Neural crest cell (in vitro differentiated cells): Measurements from ENCODE around the gene MIPOL1. TPM values are rescaled to one million over a fixed set of nuclear protein-coding genes. Genes with fewer than 3 reads are reported as not detected.

Experiments used
- DNase-seq: peaks from one replicate; pipeline ENCODE4 v3.0.0; 2021; ENCODE audit warnings: low read depth, mixed read lengths, low spot score
- H3K27ac Mint-ChIP-seq: one replicate; pipeline ENCODE4 v1.8.0; 2021; ENCODE audit warnings: mild to moderate bottlenecking, mixed read lengths; ENCODE audit not compliant: unreplicated experiment
- H3K27me3 Mint-ChIP-seq: 2 replicates; pipeline ENCODE4 v1.8.0; 2021; ENCODE audit warnings: low read depth, mild to moderate bottlenecking, mixed read lengths
- H3K36me3 Mint-ChIP-seq: 2 replicates; pipeline ENCODE4 v1.8.0; 2021; ENCODE audit warnings: low read depth, mild to moderate bottlenecking, mixed read lengths
- H3K4me1 Mint-ChIP-seq: 2 replicates; pipeline ENCODE4 v1.8.0; 2021; ENCODE audit warnings: mixed read lengths
- H3K4me3 Mint-ChIP-seq: one replicate; pipeline ENCODE4 v1.8.0; 2021; ENCODE audit warnings: mild to moderate bottlenecking, mixed read lengths
- H3K9me3 Mint-ChIP-seq: 2 replicates; pipeline ENCODE4 v1.8.0; 2021; ENCODE audit warnings: mixed read lengths
- total RNA-seq: library from RNA; stranded (reverse); gene quantifications from 2 replicates; pipeline ENCODE4 v1.2.1, GENCODE V29; 2021
- TF ChIP-seq, protein P1 (sequence below): fragments of 200-600 bp; sonication (generic); conservative IDR thresholded peaks from 2 replicates; pipeline ENCODE4 v1.5.0; 2021; ENCODE audit warnings: antibody characterized with exemption, mild to moderate bottlenecking

The MIPOL1 gene
- total RNA-seq, 1 donor from 2014 or later = 16.6 TPM

DNA sequence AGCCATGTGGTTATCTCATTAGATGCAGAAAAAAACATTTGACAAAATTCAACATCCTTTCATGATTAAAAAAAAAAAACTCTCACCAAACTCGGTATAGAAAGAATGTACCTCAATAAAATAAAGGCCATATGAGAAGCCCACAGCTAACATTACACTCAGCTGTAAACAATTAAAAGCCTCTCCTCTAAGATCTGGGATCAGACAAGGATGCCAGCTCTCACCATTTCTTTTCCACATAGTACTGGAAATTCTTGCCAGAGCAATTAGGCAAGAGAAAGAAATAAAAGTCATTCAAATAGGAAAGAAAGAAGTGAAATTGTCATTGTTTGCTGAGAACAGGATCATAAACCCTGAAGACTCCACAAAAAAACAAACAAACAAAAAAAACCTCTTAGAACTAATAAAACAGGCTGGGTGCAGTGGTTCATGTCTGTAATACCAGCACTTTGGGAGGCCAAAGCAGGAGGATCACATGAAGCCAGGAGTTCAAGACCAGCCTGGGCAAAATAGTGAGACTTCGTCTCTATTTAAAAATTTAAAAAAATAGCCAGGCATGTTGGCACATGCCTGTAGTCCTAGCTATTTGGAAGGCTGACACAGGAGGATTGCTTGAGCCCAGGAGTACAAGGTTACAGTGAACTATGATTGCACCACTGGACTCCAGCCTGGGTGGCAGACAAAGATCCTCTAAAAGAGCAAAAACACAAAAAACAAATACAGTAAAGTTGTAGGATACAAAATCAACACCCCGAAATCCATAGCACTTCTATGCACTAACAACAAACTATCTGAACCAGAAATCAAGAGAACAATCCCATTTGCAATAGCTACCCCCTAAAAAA is 282.9 kb downstream of the MIPOL1 start:
- Mint-ChIP-seq H3K27me3 (no peaks in the 10 kb centered on the region), H3K27ac (no peak overlapping the region), H3K9me3 (peaks cover 16% of the 10 kb centered on the region), H3K4me1 (no peaks in the 10 kb centered on the region), H3K4me3 (no peak overlapping the region), H3K36me3 (peaks cover 13% of the 10 kb centered on the region)
- TF ChIP-seq, protein P1, sequence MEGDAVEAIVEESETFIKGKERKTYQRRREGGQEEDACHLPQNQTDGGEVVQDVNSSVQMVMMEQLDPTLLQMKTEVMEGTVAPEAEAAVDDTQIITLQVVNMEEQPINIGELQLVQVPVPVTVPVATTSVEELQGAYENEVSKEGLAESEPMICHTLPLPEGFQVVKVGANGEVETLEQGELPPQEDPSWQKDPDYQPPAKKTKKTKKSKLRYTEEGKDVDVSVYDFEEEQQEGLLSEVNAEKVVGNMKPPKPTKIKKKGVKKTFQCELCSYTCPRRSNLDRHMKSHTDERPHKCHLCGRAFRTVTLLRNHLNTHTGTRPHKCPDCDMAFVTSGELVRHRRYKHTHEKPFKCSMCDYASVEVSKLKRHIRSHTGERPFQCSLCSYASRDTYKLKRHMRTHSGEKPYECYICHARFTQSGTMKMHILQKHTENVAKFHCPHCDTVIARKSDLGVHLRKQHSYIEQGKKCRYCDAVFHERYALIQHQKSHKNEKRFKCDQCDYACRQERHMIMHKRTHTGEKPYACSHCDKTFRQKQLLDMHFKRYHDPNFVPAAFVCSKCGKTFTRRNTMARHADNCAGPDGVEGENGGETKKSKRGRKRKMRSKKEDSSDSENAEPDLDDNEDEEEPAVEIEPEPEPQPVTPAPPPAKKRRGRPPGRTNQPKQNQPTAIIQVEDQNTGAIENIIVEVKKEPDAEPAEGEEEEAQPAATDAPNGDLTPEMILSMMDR = no peak
- no peak for DNase-seq

DNA sequence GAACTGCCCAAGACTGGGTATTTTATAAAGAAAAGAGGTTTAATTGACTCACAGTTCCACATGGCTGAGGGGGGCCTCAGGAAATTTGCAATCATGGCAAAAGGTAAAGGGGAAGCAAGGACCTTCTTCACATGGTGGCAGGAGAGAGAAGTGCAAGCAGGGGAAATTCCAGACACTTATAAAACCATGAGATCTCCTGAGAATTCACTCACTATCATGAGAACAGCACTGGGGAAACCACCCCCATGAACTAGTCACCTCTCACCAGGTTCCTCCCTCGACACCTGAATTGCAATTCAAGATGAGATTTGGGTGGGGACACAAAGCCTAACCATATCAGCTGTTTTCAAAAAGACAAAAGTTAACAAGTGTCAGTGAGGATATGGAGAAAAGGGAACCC is 284.7 kb downstream of the MIPOL1 start:
- H3K4me3 Mint-ChIP-seq = no peak overlapping the region
- no peaks in the 10 kb centered on the region for H3K27me3 Mint-ChIP-seq
- no peak for DNase-seq
- H3K36me3 Mint-ChIP-seq = peaks cover 11% of the 10 kb centered on the region
- TF ChIP-seq, protein P1 = no peak
- peaks cover 21% of the 10 kb centered on the region for H3K9me3 Mint-ChIP-seq
- no peaks in the 10 kb centered on the region for H3K4me1 Mint-ChIP-seq
- no peak overlapping the region for H3K27ac Mint-ChIP-seq

DNA sequence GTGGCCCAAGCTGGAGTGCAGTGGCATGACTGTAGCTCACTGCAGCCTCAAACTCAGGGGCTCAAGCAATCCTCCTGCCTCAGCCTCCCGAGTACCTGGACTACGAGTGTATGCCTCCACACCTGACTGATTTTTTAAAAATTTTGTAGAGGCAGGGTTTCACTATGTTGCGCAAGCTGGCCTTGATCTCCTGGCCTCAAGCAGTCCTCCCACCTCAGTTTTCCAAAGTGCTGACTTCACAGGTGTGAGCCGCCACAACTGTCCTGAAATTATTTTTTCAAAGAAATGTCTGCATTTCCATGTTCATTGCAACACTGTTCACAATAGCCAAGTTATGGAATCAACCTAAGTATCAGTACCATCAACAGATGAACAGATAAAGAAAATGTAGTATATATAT is 285.9 kb downstream of the MIPOL1 start:
- peaks cover 18% of the 10 kb centered on the region for H3K9me3 Mint-ChIP-seq
- no peak overlapping the region for H3K27ac Mint-ChIP-seq
- peaks cover 4% of the 10 kb centered on the region for H3K36me3 Mint-ChIP-seq
- DNase-seq = no peak
- no peaks in the 10 kb centered on the region for H3K27me3 Mint-ChIP-seq
- TF ChIP-seq, protein P1 = no peak
- no peak overlapping the region for H3K4me3 Mint-ChIP-seq
- no peaks in the 10 kb centered on the region for H3K4me1 Mint-ChIP-seq

DNA sequence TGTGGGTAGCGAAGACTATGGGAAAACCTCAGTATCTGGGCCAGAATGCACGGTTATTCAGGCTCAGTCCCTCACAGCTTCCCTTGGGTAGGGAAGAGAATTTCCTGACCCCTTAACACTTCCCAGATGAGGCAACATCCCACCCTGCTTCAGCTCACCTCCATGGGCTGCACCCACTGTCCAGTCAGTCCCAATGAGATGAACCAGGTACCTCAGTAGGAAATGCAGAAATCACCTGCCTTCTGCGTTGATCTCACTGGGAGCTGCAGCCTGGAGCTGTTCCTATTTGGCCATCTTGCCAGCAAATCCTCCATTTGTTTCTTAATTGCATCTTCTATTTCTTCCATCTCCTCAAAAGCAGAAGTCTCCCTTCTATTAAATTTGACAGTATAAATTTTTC is 292.9 kb downstream of the MIPOL1 start:
- Mint-ChIP-seq H3K9me3 (peaks cover 6% of the 10 kb centered on the region), H3K27ac (no peak overlapping the region), H3K4me3 (no peak overlapping the region), H3K36me3 (peaks cover 8% of the 10 kb centered on the region), H3K27me3 (no peaks in the 10 kb centered on the region), H3K4me1 (no peaks in the 10 kb centered on the region)
- no peak for DNase-seq
- TF ChIP-seq, protein P1 = no peak

DNA sequence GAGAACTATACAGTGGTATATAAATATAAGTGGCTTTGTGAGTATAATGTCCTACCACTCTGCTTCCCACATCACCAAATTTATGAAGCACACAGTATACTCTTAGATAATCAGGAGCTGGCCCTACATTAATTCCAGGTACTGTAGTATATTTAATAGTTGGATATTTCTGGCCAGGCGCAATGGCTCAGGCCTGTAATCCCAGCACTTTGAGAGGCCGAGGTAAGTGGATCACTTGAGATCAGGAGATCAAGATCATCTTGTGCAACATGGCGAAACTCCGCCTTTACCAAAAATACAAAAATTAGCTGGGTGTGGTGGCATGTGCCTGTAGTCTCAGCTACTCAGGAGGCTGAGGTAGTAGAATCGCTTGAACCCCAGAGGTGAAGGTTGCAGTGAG is 293.3 kb downstream of the MIPOL1 start:
- peaks cover 4% of the 10 kb centered on the region for H3K9me3 Mint-ChIP-seq
- TF ChIP-seq, protein P1 = no peak
- no peaks in the 10 kb centered on the region for H3K27me3 Mint-ChIP-seq
- H3K27ac Mint-ChIP-seq = no peak overlapping the region
- no peak overlapping the region for H3K4me3 Mint-ChIP-seq
- DNase-seq = no peak
- H3K4me1 Mint-ChIP-seq = no peaks in the 10 kb centered on the region
- H3K36me3 Mint-ChIP-seq = peaks cover 6% of the 10 kb centered on the region
